NK-92 (cell line): ENCODE data around the gene S1PR5.

ENCODE experiments used
- DNase-seq: peaks from one replicate; lab custom pipeline; 2025; ENCODE audit not compliant: unreplicated experiment; lab: John Stamatoyannopoulos, UW

Gene S1PR5

GRCh38 chr19:10516671-10517286 lies 468 bp downstream of the S1PR5 start:
- DNase-seq: no peak

DNA sequence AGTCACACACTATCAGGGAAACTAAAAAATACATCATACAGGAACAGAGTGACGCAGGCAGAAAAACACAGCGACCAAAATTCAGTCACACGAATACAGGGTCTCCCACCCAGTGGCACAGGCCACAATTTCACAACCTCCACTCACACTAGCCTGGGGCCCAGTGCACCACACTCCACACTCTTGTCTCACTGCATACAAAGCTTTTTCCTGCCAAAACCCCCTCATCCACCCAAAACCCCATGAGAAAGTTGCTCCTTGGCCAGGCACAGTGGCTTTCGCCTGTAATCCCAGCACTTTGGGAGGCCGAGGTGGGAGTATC lies 1.2 kb downstream of the S1PR5 start:
- DNase-seq: no peak

DNA sequence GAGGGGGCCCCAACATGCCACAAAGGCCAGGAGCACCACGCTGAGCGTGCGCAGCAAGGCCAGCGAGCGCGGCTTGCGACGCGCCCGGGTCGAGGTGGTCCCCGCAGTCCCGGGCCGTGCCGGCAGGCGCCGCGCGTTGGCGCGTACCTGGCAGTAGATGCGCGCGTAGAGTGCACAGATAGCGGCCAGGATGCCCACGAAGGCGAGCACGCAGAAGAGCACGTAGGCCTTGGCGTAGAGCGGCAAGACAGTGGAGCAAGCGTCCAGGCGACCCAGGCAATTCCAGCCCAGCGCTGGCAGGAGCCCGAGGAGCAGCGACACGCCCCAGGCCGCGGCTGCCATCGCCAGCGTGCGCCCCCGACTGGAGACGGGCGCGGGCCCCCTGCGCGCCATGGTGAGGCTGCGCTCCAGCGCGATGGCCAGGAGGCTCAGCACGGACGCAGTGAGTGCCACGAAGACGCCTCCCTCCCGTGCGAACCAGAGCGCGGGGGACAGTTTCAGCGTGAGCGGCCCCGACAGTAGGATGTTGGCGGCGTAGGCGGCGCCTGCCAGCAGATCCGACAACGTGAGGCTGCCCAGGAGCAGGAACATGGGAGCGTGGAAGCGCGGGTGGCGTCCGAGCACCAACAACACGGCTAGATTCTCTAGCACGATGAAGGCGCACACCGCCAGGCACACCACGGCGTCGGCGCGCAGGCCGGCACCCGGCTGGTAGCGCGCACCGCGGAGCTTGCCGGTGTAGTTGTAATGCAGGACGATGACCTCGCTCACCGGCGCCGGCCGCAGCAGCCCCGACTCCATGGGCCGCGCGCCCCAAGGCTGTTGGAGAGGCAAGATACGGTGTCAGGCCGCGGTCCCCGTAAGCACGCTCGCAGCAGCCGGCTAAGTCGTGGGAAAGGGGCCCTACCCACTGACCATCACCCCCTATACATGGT lies 2.8 kb downstream of the S1PR5 start:
- no peak for DNase-seq

GRCh38 chr19:10513223-10513622 lies 4.0 kb downstream of the S1PR5 start:
- no peak for DNase-seq

DNA sequence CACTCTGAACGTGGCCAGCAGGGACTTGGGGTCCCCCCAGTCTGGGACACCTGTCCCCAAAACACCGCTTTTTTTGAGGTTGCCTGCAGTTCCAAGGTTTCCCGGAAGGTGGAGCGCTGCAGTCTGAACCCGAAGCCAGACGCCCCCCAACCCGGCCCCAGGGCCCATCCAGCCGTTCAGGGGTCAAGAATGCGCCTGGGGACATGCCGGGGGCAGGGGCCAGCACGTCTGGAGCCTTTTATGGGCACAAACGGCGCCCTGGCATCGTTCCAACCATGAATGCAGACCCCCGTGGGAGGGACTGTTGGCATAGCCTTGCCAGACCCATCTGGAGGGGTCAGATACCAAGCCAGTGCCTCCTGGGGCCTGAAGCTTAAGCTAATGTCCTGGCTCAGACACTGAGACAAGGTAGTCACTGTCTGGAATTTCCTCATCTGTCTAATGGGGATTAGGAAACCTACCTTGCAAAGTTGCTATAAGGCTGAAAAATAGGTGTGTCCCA lies 6.9 kb downstream of the S1PR5 start:
- no peak for DNase-seq

DNA sequence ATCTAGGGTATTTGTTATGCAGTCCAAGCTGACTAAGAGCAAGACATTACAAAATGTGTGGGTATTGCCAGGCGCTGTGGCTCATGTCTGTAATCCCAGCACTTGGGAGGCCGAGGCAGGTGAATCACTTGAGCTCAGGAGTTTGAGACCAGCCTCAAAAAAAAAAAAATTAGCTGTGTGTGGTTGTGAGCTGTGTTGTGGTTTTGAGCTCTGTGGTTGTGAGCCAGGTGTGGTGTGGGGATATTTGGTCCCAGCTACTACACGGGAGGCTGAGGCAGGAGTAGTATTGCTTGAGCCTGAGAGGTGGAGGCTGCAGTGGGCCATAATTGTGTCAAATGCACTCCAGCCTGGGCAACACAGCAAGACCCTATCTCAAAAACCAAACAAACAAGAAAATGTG lies 8.5 kb downstream of the S1PR5 start:
- no peak for DNase-seq

DNA sequence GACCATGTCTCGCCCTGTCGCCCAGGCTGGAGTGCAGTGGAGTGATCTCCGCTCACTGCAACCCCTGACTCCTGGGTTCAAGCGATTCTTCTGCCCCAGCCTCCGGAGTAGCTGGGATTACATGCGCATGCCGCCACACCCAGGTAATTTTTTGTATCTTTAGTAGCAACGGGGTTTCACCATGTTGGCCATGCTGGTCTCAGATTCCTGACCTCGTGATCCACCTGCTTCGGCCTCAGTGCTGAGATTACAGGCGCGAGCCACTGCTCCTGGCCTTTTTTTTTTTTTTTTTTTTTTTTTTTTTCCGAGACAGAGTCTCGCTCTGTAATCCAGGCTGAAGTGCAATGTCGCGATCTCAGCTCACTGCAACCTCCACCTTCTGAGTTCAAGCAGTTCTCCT lies 9.2 kb downstream of the S1PR5 start:
- no peak for DNase-seq

GRCh38 chr19:10505583-10506229 lies 11.5 kb downstream of the S1PR5 start:
- no peak for DNase-seq

DNA sequence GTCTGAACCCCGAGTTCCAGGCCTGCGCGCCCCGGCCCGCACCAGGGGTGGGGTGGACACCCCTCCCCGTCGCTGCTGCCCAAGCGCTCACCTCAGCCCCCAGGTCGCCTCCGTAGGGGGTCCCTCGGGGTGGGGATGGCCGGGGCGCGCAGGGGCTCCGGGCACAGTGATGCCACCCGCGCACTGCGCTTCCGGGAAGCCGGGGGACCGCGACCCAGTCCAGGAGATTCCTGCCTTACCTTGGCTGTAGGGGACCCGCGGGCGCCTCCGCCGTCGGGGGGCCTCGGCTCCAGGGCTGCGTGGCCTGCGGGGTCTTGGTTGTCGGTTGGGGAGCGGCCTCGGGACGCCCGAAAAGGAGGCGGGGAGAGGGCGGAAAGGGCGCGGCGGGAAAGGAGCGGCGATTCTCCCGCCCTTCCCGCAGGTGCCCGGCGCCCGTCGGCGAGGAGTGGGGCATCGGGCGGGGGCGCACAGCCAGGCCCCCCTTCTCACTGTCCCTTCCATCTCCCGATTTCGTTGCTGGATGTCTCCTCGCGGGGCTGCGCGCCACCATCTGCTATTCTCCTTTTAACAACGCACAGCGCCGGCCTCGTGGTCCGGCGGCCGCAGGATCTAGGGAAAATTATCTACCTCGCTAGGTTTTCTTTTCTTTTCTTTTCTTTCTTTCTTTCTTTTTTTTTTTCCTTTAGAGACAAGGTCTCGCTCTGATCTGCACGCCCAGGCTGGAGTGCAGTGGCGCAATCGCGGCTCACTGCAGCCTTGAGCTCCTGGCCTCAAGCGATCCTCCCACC lies 14.1 kb downstream of the S1PR5 start, which contains the start of gene KEAP1:
Gene KEAP1 (minus strand): TSS at position 355 of the 788 bp plus-strand sequence. CDS start 3,323 bp downstream, outside the sequence.
- no peak for DNase-seq

GRCh38 chr19:10502524-10503001 lies 14.7 kb downstream of the S1PR5 start:
- DNase-seq: no peak

DNA sequence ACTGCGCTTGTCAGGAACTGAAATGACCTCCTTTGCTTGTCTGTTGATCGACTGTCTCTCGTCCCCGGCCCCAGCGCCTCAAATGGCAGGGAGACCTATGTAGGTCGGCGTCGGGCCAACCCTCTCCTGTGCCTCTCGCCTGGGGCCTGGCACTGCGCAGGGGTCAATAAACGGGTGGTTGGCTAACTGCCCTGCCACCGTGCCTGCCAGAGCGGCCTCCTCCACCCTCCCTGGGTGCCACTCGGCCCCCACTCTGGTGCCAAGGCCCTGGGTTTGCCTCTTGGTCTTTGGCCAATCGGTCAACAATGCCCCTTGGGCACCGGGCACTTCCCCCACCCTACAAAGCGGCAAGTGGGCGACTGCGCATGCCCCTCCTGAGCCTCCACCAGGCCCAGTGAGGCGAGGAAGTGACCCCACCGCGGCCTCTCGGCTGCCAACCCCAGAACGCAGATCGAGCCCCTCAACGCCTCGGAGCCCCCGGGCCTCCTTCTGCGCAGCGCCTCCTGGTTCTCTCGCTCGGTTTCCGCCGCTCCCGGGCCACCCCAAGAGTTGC lies 15.2 kb downstream of the S1PR5 start:
- no peak for DNase-seq

GRCh38 chr19:10500247-10500592 lies 17.0 kb downstream of the S1PR5 start:
- no peak for DNase-seq

GRCh38 chr19:10499550-10500246 lies 17.5 kb downstream of the S1PR5 start:
- DNase-seq: no peak

DNA sequence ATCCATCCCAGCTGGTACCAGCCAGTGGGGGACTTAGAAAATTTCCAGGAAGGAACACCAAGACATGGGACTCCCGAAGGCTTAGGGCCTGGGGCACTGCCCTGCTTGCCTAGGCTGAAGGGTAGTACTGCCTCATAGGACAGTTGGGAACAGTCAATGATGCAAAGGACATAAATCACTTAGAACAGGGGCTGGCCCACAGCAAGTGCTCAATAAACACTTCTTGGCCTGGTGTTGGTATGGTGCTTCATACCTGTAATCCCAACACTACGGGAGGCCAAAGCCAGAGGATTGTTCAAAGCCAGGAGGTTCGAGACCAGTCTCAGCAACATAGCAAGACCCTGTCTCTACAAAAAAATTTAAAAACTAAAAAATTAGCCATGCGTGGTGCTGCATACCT lies 19.9 kb downstream of the S1PR5 start:
- DNase-seq: no peak

DNA sequence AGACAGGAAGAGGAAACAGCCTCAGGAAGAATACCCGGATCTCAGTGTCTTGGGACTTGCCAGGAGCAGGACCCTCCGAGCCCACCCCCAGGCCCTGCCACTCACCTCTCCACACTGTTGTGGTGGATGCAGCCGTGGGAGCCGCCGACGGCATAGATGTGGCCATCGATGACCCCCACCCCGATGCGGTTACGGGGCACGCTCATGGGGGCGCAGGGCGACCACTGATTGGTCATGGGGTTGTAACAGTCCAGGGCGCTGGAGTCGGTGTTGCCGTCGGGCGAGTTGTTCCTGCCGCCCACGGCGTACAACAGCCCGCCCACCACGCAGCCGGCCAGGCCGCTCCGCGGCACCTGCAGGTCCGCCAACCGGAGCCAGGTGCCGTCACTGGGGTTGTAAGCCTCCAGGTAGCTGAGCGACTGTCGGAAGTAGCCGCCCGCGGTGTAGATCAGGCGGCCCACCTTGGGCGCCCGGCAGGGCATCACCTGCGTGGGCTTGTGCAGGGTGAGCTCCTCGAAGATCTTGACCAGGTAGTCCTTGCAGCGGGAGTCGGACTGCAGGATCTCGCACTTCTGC lies 25.7 kb downstream of the S1PR5 start:
- no peak for DNase-seq

GRCh38 chr19:10486551-10486950 lies 30.7 kb downstream of the S1PR5 start:
- no peak for DNase-seq

DNA sequence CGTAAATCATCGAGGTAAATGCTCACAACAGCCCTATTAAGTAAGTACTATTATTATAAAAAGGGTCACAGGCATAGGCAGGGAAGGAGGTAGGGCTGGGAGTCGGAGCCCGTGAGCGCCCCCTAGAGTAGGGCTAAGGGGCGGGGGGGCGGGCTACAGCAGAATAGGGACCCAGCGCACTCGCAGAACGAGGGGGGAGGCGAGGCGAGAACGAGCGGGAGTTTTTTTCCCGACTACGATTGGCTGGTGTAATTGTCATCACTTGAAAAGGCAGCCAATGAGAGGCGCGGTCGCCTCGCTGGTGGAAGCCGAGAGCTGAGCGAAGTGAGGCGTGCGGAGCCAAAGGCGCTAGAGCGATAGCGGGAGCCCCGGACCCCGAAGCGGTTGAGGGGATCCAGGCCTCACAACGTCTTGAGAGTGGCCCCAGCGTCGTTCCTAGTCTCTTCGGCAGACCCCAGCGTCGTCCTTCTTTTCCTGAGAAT lies 38.3 kb downstream of the S1PR5 start:
- DNase-seq: no peak

DNA sequence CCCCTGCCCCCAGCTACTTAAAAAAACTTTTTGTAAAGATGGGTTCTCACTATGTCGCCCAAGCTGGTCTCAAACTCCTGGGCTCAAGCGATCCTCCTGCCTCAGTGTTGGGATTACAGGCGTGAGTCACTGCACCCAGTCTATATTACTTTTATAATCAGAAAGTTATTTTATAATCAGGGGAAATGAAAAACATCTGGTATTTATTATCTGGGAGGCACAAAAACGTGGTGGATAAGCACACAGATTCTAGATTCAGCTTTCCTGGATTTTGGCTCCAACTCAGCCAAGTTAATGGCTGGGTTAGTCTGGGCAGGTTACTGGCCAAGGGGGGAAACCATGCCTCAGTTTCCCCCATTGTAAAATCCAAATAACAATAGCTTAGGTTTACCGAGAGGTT lies 38.8 kb downstream of the S1PR5 start:
- DNase-seq: no peak

DNA sequence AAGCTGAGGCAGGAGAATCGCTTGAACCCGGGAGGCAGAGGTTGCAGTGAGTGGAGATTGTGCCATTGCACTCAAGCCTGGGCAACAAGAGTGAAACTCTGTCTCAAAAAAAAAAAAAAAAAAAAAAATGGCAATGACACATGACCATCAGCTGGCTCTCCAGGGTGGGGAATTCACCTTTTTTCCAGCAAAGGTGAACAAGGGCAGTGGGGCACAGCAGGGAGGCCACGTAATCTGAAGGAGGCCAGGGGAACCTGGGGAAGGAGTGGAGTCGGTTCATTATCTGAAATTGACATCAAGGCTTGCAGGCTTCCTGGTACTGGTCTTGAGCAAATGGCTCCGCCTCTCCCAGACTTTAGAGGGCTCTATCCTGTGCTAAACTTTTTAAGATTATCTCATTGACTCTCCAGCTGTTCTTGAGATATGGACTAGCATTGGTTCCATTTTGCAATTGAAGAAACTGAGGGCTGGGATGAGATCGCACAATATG lies 42.2 kb downstream of the S1PR5 start:
- no peak for DNase-seq
